HepG2 (cell line): Measurements from ENCODE around the gene NDUFS2. TPM values are rescaled to one million over a fixed set of nuclear protein-coding genes. Genes with fewer than 3 reads are reported as not detected.

Experiments
- CBX5 ChIP-seq: sonication (generic); formaldehyde crosslinking; IDR thresholded peaks from 2 replicates; pipeline ENCODE4 v1.4.0; 2020; ENCODE audit warnings: missing genetic modification reagents, borderline replicate concordance
- ELF1 ChIP-seq: sonication (generic); formaldehyde crosslinking; IDR thresholded peaks from 2 replicates; pipeline ENCODE4 v1.4.0; 2020; ENCODE audit warnings: missing genetic modification reagents
- ERF ChIP-seq: IDR thresholded peaks from 2 replicates; pipeline ENCODE4 v1.6.1; 2018; ENCODE audit warnings: missing biosample characterization, missing genetic modification reagents
- GABPB1 ChIP-seq: IDR thresholded peaks from 2 replicates; pipeline ENCODE4 v1.6.1; 2016; ENCODE audit warnings: mild to moderate bottlenecking, missing genetic modification reagents, moderate library complexity, missing compliant biosample characterization
- HMGA1 ChIP-seq: sonication (generic); formaldehyde crosslinking; conservative IDR thresholded peaks from 2 replicates; pipeline ENCODE4 v1.4.0; 2020; ENCODE audit warnings: missing genetic modification reagents
- IKZF4 ChIP-seq: sonication (generic); formaldehyde crosslinking; IDR thresholded peaks from 2 replicates; pipeline ENCODE4 v1.5.1; 2020; ENCODE audit warnings: borderline replicate concordance, mild to moderate bottlenecking, low read depth, missing genetic modification reagents; ENCODE audit errors: not compliant biosample characterization
- KMT2A ChIP-seq: sonication (generic); formaldehyde crosslinking; IDR thresholded peaks from 2 replicates; pipeline ENCODE4 v1.4.0; 2020; ENCODE audit warnings: missing genetic modification reagents
- LCORL ChIP-seq, 2 experiments: fragments of 450-650 bp in 1 of 2; sonication (generic) in 1 of 2; formaldehyde crosslinking in 1 of 2; IDR thresholded peaks; 2 replicates each; pipeline versions ENCODE4 v1.5.0 to v1.6.1; 2017 to 2020; ENCODE audit warnings: antibody characterized with exemption in 1 of 2, missing genetic modification reagents in 1 of 2
- MAX ChIP-seq: IDR thresholded peaks from 2 replicates; pipeline ENCODE4 v1.6.1; 2012; ENCODE audit warnings: inconsistent platforms
- MAZ ChIP-seq, 2 experiments: sonication (generic) in 1 of 2; formaldehyde crosslinking in 1 of 2; IDR thresholded peaks; 2 replicates each; pipeline versions ENCODE4 v1.5.0 to v1.6.1; 2012 to 2020; ENCODE audit warnings: low read depth in 2 of 2, mild to moderate bottlenecking in 2 of 2, borderline replicate concordance in 1 of 2, improper control_type of control experiment in 1 of 2, low read length in 1 of 2, missing genetic modification reagents in 1 of 2, moderate library complexity in 1 of 2
- NFATC3 ChIP-seq: sonication (generic); formaldehyde crosslinking; IDR thresholded peaks from 2 replicates; pipeline ENCODE4 v1.5.1; 2020; ENCODE audit warnings: mild to moderate bottlenecking, missing genetic modification reagents
- PHF5A ChIP-seq: IDR thresholded peaks from one replicate; pipeline ENCODE4 v1.6.1; 2018; ENCODE audit warnings: low read depth, missing genetic modification reagents; ENCODE audit not compliant: unreplicated experiment
- PRDM4 ChIP-seq: sonication (generic); formaldehyde crosslinking; IDR thresholded peaks from 2 replicates; pipeline ENCODE4 v1.9.0; 2021; ENCODE audit warnings: missing genetic modification reagents, borderline replicate concordance
- RAD21 ChIP-seq: fragments of 450-650 bp; formaldehyde crosslinking; IDR thresholded peaks from 2 replicates; pipeline ENCODE4 v1.5.0; 2020; ENCODE audit warnings: mild to moderate bottlenecking
- RARA ChIP-seq: IDR thresholded peaks from 2 replicates; pipeline ENCODE4 v1.6.1; 2016; ENCODE audit warnings: missing genetic modification reagents, missing compliant biosample characterization
- REPIN1 ChIP-seq: sonication (generic); formaldehyde crosslinking; IDR thresholded peaks from 2 replicates; pipeline ENCODE4 v1.8.0; 2022; ENCODE audit warnings: missing genetic modification reagents, low read depth, mild to moderate bottlenecking, borderline replicate concordance
- STAG1 ChIP-seq: sonication (generic); formaldehyde crosslinking; IDR thresholded peaks from 2 replicates; pipeline ENCODE4 v1.4.0; 2020; ENCODE audit warnings: missing genetic modification reagents
- THAP11 ChIP-seq: IDR thresholded peaks from 2 replicates; pipeline ENCODE4 v1.6.1; 2016; ENCODE audit warnings: missing biosample characterization, missing genetic modification reagents
- ZNF281 ChIP-seq: sonication (generic); formaldehyde crosslinking; IDR thresholded peaks from 2 replicates; pipeline ENCODE4 v1.4.0; 2020; ENCODE audit warnings: missing genetic modification reagents, borderline replicate concordance
- ZNF441 ChIP-seq: sonication (generic); formaldehyde crosslinking; IDR thresholded peaks from 2 replicates; pipeline ENCODE4 v1.7.0; 2021; ENCODE audit warnings: missing genetic modification reagents, borderline replicate concordance
- ZNF496 ChIP-seq: sonication (generic); formaldehyde crosslinking; IDR thresholded peaks from 2 replicates; pipeline ENCODE4 v1.8.1; 2023; ENCODE audit warnings: mild to moderate bottlenecking, moderate library complexity, missing genetic modification reagents; ENCODE audit not compliant: insufficient replicate concordance
- ZNF800 ChIP-seq: sonication (generic); formaldehyde crosslinking; IDR thresholded peaks from 2 replicates; pipeline ENCODE4 v1.4.0; 2020; ENCODE audit warnings: missing genetic modification reagents
- polyA plus RNA-seq, 8 experiments: library from polyadenylated mRNA; depleted of rRNA in 3 of 8; stranded (reverse) in 7 of 8; unstranded in 1 of 8; fragments of >200 nt; fragmentation: Illumina TruSeq in 4 of 8; extraction: Trizol in 4 of 8; gene quantifications; 2 replicates each; pipeline versions ENCODE4 v1.2.1 to v1.2.3, GENCODE V29; 2011 to 2016; ENCODE audit warnings: low read depth in 4 of 8, missing spikeins in 1 of 8, mixed read lengths in 1 of 8; ENCODE audit not compliant: insufficient read depth in 1 of 8
- total RNA-seq, 5 experiments: library from RNA; depleted of rRNA; stranded (reverse); fragments of >200 nt; fragmentation: Illumina TruSeq; extraction: Trizol; gene quantifications; 2 replicates each; pipeline ENCODE4 v1.2.3, GENCODE V29; 2016; ENCODE audit warnings: low read depth in 1 of 5

The NDUFS2 gene
- total and polyA plus RNA-seq, 2 of the 13 experiments (the other 11 are each of a cell fraction or from before 2014, with no cell fraction given), result 89.9 to 118 TPM

- no peak for TF ChIP-seq ZNF496 (CRISPR knock-in tag)
- no peak for TF ChIP-seq LCORL (IDR thresholded peaks at IDR 0.05)
- TF ChIP-seq LCORL (CRISPR knock-in tag; IDR thresholded peaks at IDR 0.05), result peak; percentile 42; the same call in 1 of the 2 replicates
- TF ChIP-seq PHF5A (CRISPR knock-in tag), result no peak
- TF ChIP-seq MAZ (IDR thresholded peaks at IDR 0.05; ENCODE audit: borderline replicate concordance, low read depth, low read length), result peak; percentile 61
- no peak; the same call in 1 of the 2 replicates for TF ChIP-seq MAZ (CRISPR knock-in tag; IDR thresholded peaks at IDR 0.05; ENCODE audit: low read depth)
- TF ChIP-seq HMGA1 (CRISPR knock-in tag), result no peak
- TF ChIP-seq ERF (CRISPR knock-in tag), result peak; percentile 69
- peak; percentile 74; the same call in 1 of the 2 replicates for TF ChIP-seq REPIN1 (CRISPR knock-in tag)
- TF ChIP-seq KMT2A (CRISPR knock-in tag), result 0 out of 2 replicates have a peak, but pooled peaks have one; percentile 24
- TF ChIP-seq STAG1 (CRISPR knock-in tag), result peak; percentile 92
- no peak for TF ChIP-seq ZNF441
- peak; percentile 94 for TF ChIP-seq ZNF281 (CRISPR knock-in tag)
- peak; percentile 95 for TF ChIP-seq RAD21 (CRISPR knock-in tag)
- no peak for TF ChIP-seq MAX
- TF ChIP-seq ELF1 (CRISPR knock-in tag), result no peak; the same call in 1 of the 2 replicates
- TF ChIP-seq THAP11 (CRISPR knock-in tag), result peak; percentile 26; the same call in 1 of the 2 replicates
- no peak for TF ChIP-seq PRDM4 (CRISPR knock-in tag)
- TF ChIP-seq ZNF800, result no peak
- 0 out of 2 replicates have a peak, but pooled peaks have one; percentile 28 for TF ChIP-seq RARA (CRISPR knock-in tag)
- peak; percentile 55 for TF ChIP-seq IKZF4 (CRISPR knock-in tag)
- TF ChIP-seq GABPB1 (CRISPR knock-in tag), result peak; percentile 46; the same call in 1 of the 2 replicates
- TF ChIP-seq CBX5, result peak; percentile 52; the same call in 1 of the 2 replicates
- no peak for TF ChIP-seq NFATC3 (CRISPR knock-in tag)
These were observed 7.7 kb downstream of the NDUFS2 start (continued) for GRCh38 chr1:161209790-161210409.
